RWPE1 (cell line): Measurements from ENCODE around the gene OXLD1.

ENCODE experiments used
- CTCF ChIA-PET: fragments of 350-600 bp; sonication (Branson Sonifier 250); formaldehyde crosslinking; extraction: SDS; loops from one replicate; lab custom pipeline; 2021; lab: Yijun Ruan, JAX
- POLR2A ChIA-PET: fragments of 400-600 bp; formaldehyde crosslinking; extraction: SDS; loops from one replicate; lab custom pipeline; 2020; ENCODE audit warnings: antibody characterized with exemption; ENCODE audit not compliant: low non-redundant PET; lab: Yijun Ruan, JAX
- DNase-seq: peaks from one replicate; pipeline ENCODE4 v3.0.0; 2012; ENCODE audit warnings: low spot score
- H3K27ac ChIP-seq: fragments of 450-650 bp; 2 replicates; pipeline ENCODE4 v1.5.1; 2017
- CTCF ChIP-seq: fragments of 450-650 bp; conservative IDR thresholded peaks from 2 replicates; pipeline ENCODE4 v1.5.1; 2017; ENCODE audit warnings: low read depth, mild to moderate bottlenecking

Gene OXLD1

GRCh38 chr17:81648707-81649085 lies 17.7 kb downstream of the OXLD1 start:
- TF ChIP-seq CTCF: no peak
- CTCF ChIA-PET: no interaction called here
- POLR2A ChIA-PET: no interaction called here
- no peak for DNase-seq
- H3K27ac ChIP-seq: no peak overlapping the region

DNA sequence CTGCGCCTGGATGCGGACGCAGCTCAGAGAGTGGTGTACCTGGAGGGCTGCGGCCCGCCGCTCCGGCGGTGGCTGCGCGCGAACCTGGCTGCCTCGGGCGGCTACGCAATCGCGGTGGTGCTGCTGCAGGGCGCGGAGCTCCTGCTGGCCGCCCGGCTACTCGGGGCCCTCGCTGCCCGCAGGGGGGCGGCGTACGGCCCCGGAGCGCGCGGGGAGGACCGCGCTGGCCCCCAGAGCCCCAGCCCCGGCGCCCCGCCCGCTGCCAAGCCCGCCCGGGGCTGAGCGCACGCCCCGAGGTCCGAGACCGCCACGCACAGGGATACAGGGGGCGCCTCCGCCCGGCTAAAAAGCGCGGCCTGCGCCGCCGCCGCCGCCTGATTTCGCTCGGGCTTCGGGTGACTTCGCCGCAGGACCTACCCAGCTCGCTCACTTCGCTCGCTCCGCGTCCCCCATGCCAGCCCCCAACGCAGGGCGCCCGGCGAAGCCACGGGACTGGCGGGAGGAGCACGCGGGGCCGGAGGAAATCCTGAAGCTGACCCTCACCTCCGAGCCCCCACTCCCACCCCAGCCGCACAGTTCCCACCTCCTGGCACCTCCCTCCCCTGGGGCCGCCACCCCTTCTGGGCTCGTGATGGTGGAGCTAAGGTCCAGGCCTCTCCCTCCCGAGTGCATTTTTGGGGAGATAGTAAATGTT lies 18.2 kb downstream of the OXLD1 start:
- H3K27ac ChIP-seq: no peak overlapping the region
- TF ChIP-seq CTCF: no peak
- CTCF ChIA-PET: interaction anchor here (0.7 kb wide), 1 partner anchor 11 kb away, joined by 3 read pairs; no protein-coding TSS in a partner anchor
- DNase-seq: no peak
- POLR2A ChIA-PET: no interaction called here

- ChIA-PET CTCF (interaction anchor here (0.7 to 1.0 kb wide), 2 partner anchors 11 to 28 kb away, joined by 3 to 4 read pairs; no protein-coding TSS in a partner anchor), POLR2A (no interaction called here)
- H3K27ac ChIP-seq: no peak overlapping the region
- DNase-seq: no peak
- TF ChIP-seq CTCF: no peak
Observed at GRCh38 chr17:81647640-81648012, 18.8 kb downstream of the OXLD1 start.

GRCh38 chr17:81646869-81647600 lies 19.4 kb downstream of the OXLD1 start:
- TF ChIP-seq CTCF: no peak
- no peak for DNase-seq
- ChIA-PET CTCF (interaction anchor here (0.7 to 1.2 kb wide), 3 partner anchors 12 to 29 kb away, joined by 3 to 4 read pairs (median 3); no protein-coding TSS in a partner anchor), POLR2A (no interaction called here)
- H3K27ac ChIP-seq: no peak overlapping the region

GRCh38 chr17:81644976-81645952 lies 21.1 kb downstream of the OXLD1 start:
- no peak for TF ChIP-seq CTCF
- ChIA-PET CTCF (interaction anchor here (1.2 kb wide), 1 partner anchor 30 kb away, joined by 3 read pairs; no protein-coding TSS in a partner anchor), POLR2A (no interaction called here)
- no peak overlapping the region; the same call in 1 of the 2 replicates for H3K27ac ChIP-seq
- no peak for DNase-seq

GRCh38 chr17:81644496-81644895 lies 21.9 kb downstream of the OXLD1 start:
- CTCF ChIA-PET: no interaction called here
- no peak for TF ChIP-seq CTCF
- POLR2A ChIA-PET: no interaction called here
- DNase-seq: no peak
- H3K27ac ChIP-seq: no peak overlapping the region
